Parathyroid adenoma (tissue), 2 donors: Measurements from ENCODE around the gene BCORL1.

Source experiments
- H2AFZ ChIP-seq: fragments of 300-600 bp; sonication (generic); one replicate; pipeline ENCODE4 v1.7.0; 2017; ENCODE audit warnings: antibody characterized with exemption, mild to moderate bottlenecking
- H3K27ac ChIP-seq: fragments of 300-600 bp; sonication (generic); one replicate; pipeline ENCODE4 v1.7.0; 2017
- H3K27me3 ChIP-seq: fragments of 300-600 bp; sonication (generic); one replicate; pipeline ENCODE4 v1.7.0; 2017; ENCODE audit warnings: low read length; ENCODE audit not compliant: control insufficient read depth, insufficient read depth
- H3K36me3 ChIP-seq: fragments of 300-600 bp; sonication (generic); one replicate; pipeline ENCODE4 v1.7.0; 2017; ENCODE audit warnings: low read length; ENCODE audit not compliant: control insufficient read depth, insufficient read depth
- H3K4me1 ChIP-seq: fragments of 300-600 bp; sonication (generic); one replicate; pipeline ENCODE4 v1.7.0; 2017; ENCODE audit warnings: control low read depth
- H3K4me2 ChIP-seq: fragments of 300-600 bp; sonication (generic); one replicate; pipeline ENCODE4 v1.7.0; 2017; ENCODE audit warnings: low read length
- H3K4me3 ChIP-seq: fragments of 300-600 bp; sonication (generic); one replicate; pipeline ENCODE4 v1.7.0; 2017; ENCODE audit warnings: low read depth, low read length
- H3K79me2 ChIP-seq: fragments of 300-600 bp; sonication (generic); one replicate; pipeline ENCODE4 v1.7.0; 2017; ENCODE audit warnings: control low read depth
- H3K9ac ChIP-seq: fragments of 300-600 bp; sonication (generic); one replicate; pipeline ENCODE4 v1.7.0; 2017; ENCODE audit warnings: mild to moderate bottlenecking
- H3K9me3 ChIP-seq: fragments of 300-600 bp; sonication (generic); one replicate; pipeline ENCODE4 v1.7.0; 2017; ENCODE audit warnings: low read length; ENCODE audit not compliant: control insufficient read depth
- CTCF ChIP-seq: fragments of 300-600 bp; sonication (generic); IDR thresholded peaks from one replicate; pipeline ENCODE4 v1.7.0; 2017; ENCODE audit warnings: antibody characterized with exemption, mild to moderate bottlenecking
- donor health status: primary hyperparathyroidism.

BCORL1 gene

GRCh38 chrX:130024127-130024526, 41.7 kb downstream of the BCORL1 start:
- H3K4me1 ChIP-seq, result peaks cover 4% of the 10 kb centered on the region
- H3K36me3 ChIP-seq, result no peaks in the 10 kb centered on the region
- H3K9me3 ChIP-seq, result no peaks in the 10 kb centered on the region
- H2AFZ ChIP-seq, result no peak overlapping the region
- no peak overlapping the region for H3K27ac ChIP-seq
- H3K9ac ChIP-seq, result no peak overlapping the region
- no peak for TF ChIP-seq CTCF
- no peaks in the 10 kb centered on the region for H3K27me3 ChIP-seq
- no peak overlapping the region for H3K4me2 ChIP-seq
- no peak overlapping the region for H3K4me3 ChIP-seq
- no peaks in the 10 kb centered on the region for H3K79me2 ChIP-seq

GRCh38 chrX:130025256-130025655, 42.8 kb downstream of the BCORL1 start:
- no peak overlapping the region for H3K4me3 ChIP-seq
- H2AFZ ChIP-seq, result no peak overlapping the region
- H3K36me3 ChIP-seq, result no peaks in the 10 kb centered on the region
- no peak overlapping the region for H3K27ac ChIP-seq
- H3K9me3 ChIP-seq, result no peaks in the 10 kb centered on the region
- H3K4me1 ChIP-seq, result peaks cover 4% of the 10 kb centered on the region
- no peak overlapping the region for H3K9ac ChIP-seq
- no peak for TF ChIP-seq CTCF
- no peaks in the 10 kb centered on the region for H3K27me3 ChIP-seq
- no peaks in the 10 kb centered on the region for H3K79me2 ChIP-seq
- H3K4me2 ChIP-seq, result no peak overlapping the region

- Histone ChIP-seq H3K9me3 (no peaks in the 10 kb centered on the region), H3K36me3 (no peaks in the 10 kb centered on the region), H2AFZ (no peak overlapping the region), H3K27me3 (no peaks in the 10 kb centered on the region), H3K79me2 (no peaks in the 10 kb centered on the region), H3K4me1 (peaks cover 4% of the 10 kb centered on the region), H3K27ac (no peak overlapping the region), H3K4me2 (no peak overlapping the region), H3K4me3 (no peak overlapping the region), H3K9ac (no peak overlapping the region)
- TF ChIP-seq CTCF, result no peak
Measured at GRCh38 chrX:130027569-130027968, 45.1 kb downstream of the BCORL1 start.

- Histone ChIP-seq H3K9ac (no peak overlapping the region), H3K36me3 (no peaks in the 10 kb centered on the region), H3K4me1 (peaks cover 4% of the 10 kb centered on the region), H3K9me3 (no peaks in the 10 kb centered on the region), H3K4me2 (no peak overlapping the region), H3K79me2 (no peaks in the 10 kb centered on the region), H2AFZ (no peak overlapping the region), H3K27ac (no peak overlapping the region), H3K4me3 (no peak overlapping the region), H3K27me3 (no peaks in the 10 kb centered on the region)
- TF ChIP-seq CTCF, result peak; percentile 68
Measured at GRCh38 chrX:130028196-130028595, 45.8 kb downstream of the BCORL1 start.

- no peak for TF ChIP-seq CTCF
- Histone ChIP-seq H3K4me3 (no peak overlapping the region), H3K4me1 (peaks cover 4% of the 10 kb centered on the region), H3K9me3 (no peaks in the 10 kb centered on the region), H3K27ac (no peak overlapping the region), H3K27me3 (no peaks in the 10 kb centered on the region), H3K4me2 (no peak overlapping the region), H2AFZ (no peak overlapping the region), H3K79me2 (no peaks in the 10 kb centered on the region), H3K36me3 (no peaks in the 10 kb centered on the region), H3K9ac (no peak overlapping the region)
Measured at GRCh38 chrX:130030826-130031225, 48.4 kb downstream of the BCORL1 start.
